ENCODE measurements around the gene SOBP.

The SOBP gene

GRCh38 chr6:107633680-107634323 is 143.9 kb downstream of the SOBP start (continued):
- no peak for TF ChIP-seq POU6F1 (CRISPR knock-in tag; IDR thresholded peaks at IDR 0.05; ENCODE audit: borderline replicate concordance, low read depth)
- TF ChIP-seq ISL1 (CRISPR knock-in tag; IDR thresholded peaks at IDR 0.05): no peak

GRCh38 chr6:107634324-107635056 is 144.6 kb downstream of the SOBP start:
- TF ChIP-seq PPARA (CRISPR knock-in tag; IDR thresholded peaks at IDR 0.05; ENCODE audit: borderline replicate concordance) (no peak), CREB5 (CRISPR knock-in tag; IDR thresholded peaks at IDR 0.05; ENCODE audit: low read depth) (no peak), PATZ1 (CRISPR knock-in tag; IDR thresholded peaks at IDR 0.05; ENCODE audit: borderline replicate concordance) (no peak), ZNF8 (CRISPR knock-in tag; IDR thresholded peaks at IDR 0.05) (no peak), ZC3H10 (CRISPR knock-in tag; IDR thresholded peaks at IDR 0.05) (no peak), RARB (CRISPR knock-in tag; IDR thresholded peaks at IDR 0.05) (no peak), ZNF565 (CRISPR knock-in tag; conservative IDR thresholded peaks at IDR 0.05; ENCODE audit: low read depth) (no peak)
- no peak for ATAC-seq

- ATAC-seq: no peak
- TF ChIP-seq BACH2 (CRISPR knock-in tag; IDR thresholded peaks at IDR 0.05; ENCODE audit: borderline replicate concordance) (no peak), OSR1 (CRISPR knock-in tag; IDR thresholded peaks at IDR 0.05) (no peak), ZNF565 (CRISPR knock-in tag; conservative IDR thresholded peaks at IDR 0.05; ENCODE audit: low read depth) (no peak)
Measured at GRCh38 chr6:107635057-107635515, 145.2 kb downstream of the SOBP start.

- TF ChIP-seq ARNTL (CRISPR knock-in tag; IDR thresholded peaks at IDR 0.05; ENCODE audit: borderline replicate concordance, low read depth) (no peak), ZNF565 (CRISPR knock-in tag; conservative IDR thresholded peaks at IDR 0.05; ENCODE audit: low read depth) (no peak), BACH2 (CRISPR knock-in tag; IDR thresholded peaks at IDR 0.05; ENCODE audit: borderline replicate concordance) (no peak), ZNF8 (CRISPR knock-in tag; IDR thresholded peaks at IDR 0.05) (no peak), POU6F1 (CRISPR knock-in tag; IDR thresholded peaks at IDR 0.05; ENCODE audit: borderline replicate concordance, low read depth) (no peak), TOX (CRISPR knock-in tag; IDR thresholded peaks at IDR 0.05; ENCODE audit: borderline replicate concordance) (no peak), ZFP3 (CRISPR knock-in tag; IDR thresholded peaks at IDR 0.05) (no peak), TCF4 (CRISPR knock-in tag; IDR thresholded peaks at IDR 0.05; ENCODE audit: borderline replicate concordance) (no peak), ZFP30 (CRISPR knock-in tag; IDR thresholded peaks at IDR 0.05) (no peak), ESRRG (CRISPR knock-in tag; IDR thresholded peaks at IDR 0.05) (no peak), GLIS3 (CRISPR knock-in tag; IDR thresholded peaks at IDR 0.05) (no peak), PPARA (CRISPR knock-in tag; IDR thresholded peaks at IDR 0.05; ENCODE audit: borderline replicate concordance) (no peak), CREB5 (CRISPR knock-in tag; IDR thresholded peaks at IDR 0.05; ENCODE audit: low read depth) (no peak), ZNF70 (CRISPR knock-in tag; IDR thresholded peaks at IDR 0.05) (no peak), TSHZ2 (CRISPR knock-in tag; IDR thresholded peaks at IDR 0.05) (no peak), OSR1 (CRISPR knock-in tag; IDR thresholded peaks at IDR 0.05) (no peak), RARB (CRISPR knock-in tag; IDR thresholded peaks at IDR 0.05) (no peak), ISL1 (CRISPR knock-in tag; IDR thresholded peaks at IDR 0.05) (no peak), ZC3H10 (CRISPR knock-in tag; IDR thresholded peaks at IDR 0.05) (no peak), CSRNP3 (CRISPR knock-in tag; IDR thresholded peaks at IDR 0.05) (no peak)
- ATAC-seq: no peak
Measured at GRCh38 chr6:107636486-107636885, 146.6 kb downstream of the SOBP start.

Data from SK-N-SH treated with all-trans-retinoic acid at 6 μM for 48 hours (cell line).